Esophagus muscularis mucosa (tissue), 4 donors: Measurements from ENCODE around the gene NDEL1. TPM values are rescaled to one million over a fixed set of nuclear protein-coding genes. Genes with fewer than 3 reads are reported as not detected.

Experiments
- DNase-seq: peaks from one replicate; pipeline ENCODE4 v3.0.0-alpha.2; 2017; ENCODE audit errors: extremely low spot score
- H3K27ac ChIP-seq, 4 donors: fragments of 200-600 bp; sonication (generic); replicated peaks in 1 of 4; 1 replicate in 3 of 4; 2 replicates in 1 of 4; pipeline ENCODE4 v1.5.1; 2016 to 2019; ENCODE audit warnings: mild to moderate bottlenecking in 1 of 4
- H3K27me3 ChIP-seq, 4 donors: fragments of 200-600 bp; sonication (generic); one replicate each; pipeline versions ENCODE4 v1.5.1 to v1.6.0; 2016 to 2019
- H3K36me3 ChIP-seq, 4 donors: fragments of 200-600 bp; sonication (generic); one replicate each; pipeline ENCODE4 v1.5.1; 2016 to 2019
- H3K4me1 ChIP-seq, 4 donors: fragments of 200-600 bp; sonication (generic); one replicate each; pipeline ENCODE4 v1.5.1; 2016 to 2019
- H3K4me3 ChIP-seq, 4 donors: fragments of 200-600 bp; sonication (generic); 1 replicate in 2 of 4; 2 replicates in 2 of 4; pipeline ENCODE4 v1.5.1; 2016 to 2019; ENCODE audit warnings: mild to moderate bottlenecking in 4 of 4, moderate library complexity in 1 of 4
- H3K9me3 ChIP-seq, 4 donors: fragments of 200-600 bp; sonication (generic); 1 replicate in 3 of 4; 2 replicates in 1 of 4; pipeline ENCODE4 v1.5.1; 2016 to 2019
- EP300 ChIP-seq: sonication (generic); formaldehyde crosslinking; IDR thresholded peaks from one replicate; pipeline ENCODE4 v1.6.1; 2017; ENCODE audit warnings: antibody characterized with exemption
- POLR2A ChIP-seq: fragments of 450-650 bp; IDR thresholded peaks from one replicate; pipeline ENCODE4 v1.6.1; 2017; ENCODE audit warnings: antibody characterized with exemption, moderate library complexity, mild to moderate bottlenecking, low read depth
- POLR2AphosphoS5 ChIP-seq, 2 donors: sonication (generic); formaldehyde crosslinking; IDR thresholded peaks; one replicate each; pipeline ENCODE4 v1.6.1; 2017; ENCODE audit warnings: antibody characterized with exemption in 2 of 2
- WGBS: methylation state at CpG from one replicate; pipeline ENCODE4 v1.1.5; 2018; 5-methylcytosine and 5-hydroxymethylcytosine counted together
- intact Hi-C: fragments of 100-400 bp; cut with DNase I; formaldehyde crosslinking; loops from one replicate; pipeline ENCODE4 v1.15.1; 2023
- total RNA-seq, 4 donors: library from RNA; depleted of rRNA; stranded (reverse); fragments of >200 nt; gene quantifications; one replicate each; pipeline versions ENCODE4 v1.1.0 to v1.2.1, GENCODE V29; 2016
- TF ChIP-seq, protein P1 (sequence below), 3 experiments: fragments of 200-600 bp in 2 of 3; fragments of 450-650 bp in 1 of 3; sonication (generic) in 2 of 3; IDR thresholded peaks; one replicate each; pipeline ENCODE4 v1.5.1; 2017 to 2019; ENCODE audit warnings: antibody characterized with exemption in 3 of 3, mild to moderate bottlenecking in 2 of 3, moderate library complexity in 1 of 3

Gene NDEL1
- total RNA-seq, 4 donors from 2014 or later, result 48.2 to 80.8 (median 55.5) TPM

DNA sequence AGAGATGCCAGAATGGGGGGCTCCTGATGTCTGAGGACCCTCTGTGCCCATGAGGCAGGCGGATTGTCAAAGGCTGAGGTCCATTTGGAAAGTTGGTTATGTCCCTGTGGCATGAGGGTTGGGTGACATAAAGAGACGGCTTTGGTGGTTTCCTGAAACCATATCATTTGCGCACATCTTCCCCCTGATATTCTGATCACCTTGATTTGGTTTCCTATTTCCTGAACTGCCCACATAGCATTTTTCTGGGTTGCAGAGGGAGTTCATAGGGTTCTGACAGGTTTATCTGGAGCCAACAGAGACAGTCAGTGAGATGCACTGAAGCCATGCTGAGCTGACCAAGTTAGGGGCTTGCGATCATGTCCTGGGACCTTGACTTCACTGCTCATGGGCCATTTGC, 22.4 kb upstream of the NDEL1 start:
- Histone ChIP-seq H3K27me3 (peaks cover 0 to 11% (median 0%) of the 10 kb centered on the region in 4 donors), H3K4me3 (no peak overlapping the region), H3K4me1 (peaks cover 0 to 8% (median 7%) of the 10 kb centered on the region in 4 donors), H3K36me3 (no peaks in the 10 kb centered on the region), H3K9me3 (no peaks in the 10 kb centered on the region), H3K27ac (no peak overlapping the region)
- TF ChIP-seq POLR2AphosphoS5 (IDR thresholded peaks at IDR 0.05) (no peak), POLR2A (no peak), EP300 (no peak)
- TF ChIP-seq, protein P1, sequence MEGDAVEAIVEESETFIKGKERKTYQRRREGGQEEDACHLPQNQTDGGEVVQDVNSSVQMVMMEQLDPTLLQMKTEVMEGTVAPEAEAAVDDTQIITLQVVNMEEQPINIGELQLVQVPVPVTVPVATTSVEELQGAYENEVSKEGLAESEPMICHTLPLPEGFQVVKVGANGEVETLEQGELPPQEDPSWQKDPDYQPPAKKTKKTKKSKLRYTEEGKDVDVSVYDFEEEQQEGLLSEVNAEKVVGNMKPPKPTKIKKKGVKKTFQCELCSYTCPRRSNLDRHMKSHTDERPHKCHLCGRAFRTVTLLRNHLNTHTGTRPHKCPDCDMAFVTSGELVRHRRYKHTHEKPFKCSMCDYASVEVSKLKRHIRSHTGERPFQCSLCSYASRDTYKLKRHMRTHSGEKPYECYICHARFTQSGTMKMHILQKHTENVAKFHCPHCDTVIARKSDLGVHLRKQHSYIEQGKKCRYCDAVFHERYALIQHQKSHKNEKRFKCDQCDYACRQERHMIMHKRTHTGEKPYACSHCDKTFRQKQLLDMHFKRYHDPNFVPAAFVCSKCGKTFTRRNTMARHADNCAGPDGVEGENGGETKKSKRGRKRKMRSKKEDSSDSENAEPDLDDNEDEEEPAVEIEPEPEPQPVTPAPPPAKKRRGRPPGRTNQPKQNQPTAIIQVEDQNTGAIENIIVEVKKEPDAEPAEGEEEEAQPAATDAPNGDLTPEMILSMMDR (IDR thresholded peaks at IDR 0.05), result no peak
- WGBS, result 83% methylated on average over 4 of the region's 4 CpGs
- intact Hi-C loops, result no loop called here
- no peak for DNase-seq

DNA sequence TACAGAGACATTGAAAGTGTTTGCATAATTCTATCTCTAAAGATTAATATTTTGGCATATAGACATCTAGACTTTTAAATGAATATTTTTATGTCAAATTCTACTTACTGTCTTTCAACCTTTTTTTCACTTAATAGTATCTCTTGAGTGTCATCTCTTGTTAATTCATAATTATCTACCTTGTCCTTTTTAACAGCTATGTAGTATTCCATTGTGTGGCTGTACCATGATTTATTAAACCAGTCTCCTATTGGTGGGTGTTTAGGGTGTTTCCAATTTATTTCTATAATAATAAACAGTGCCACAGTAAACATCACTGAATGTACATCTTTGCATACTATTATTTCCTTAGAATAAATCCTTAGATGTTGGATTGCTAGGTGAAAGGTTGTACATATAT, 21.7 kb upstream of the NDEL1 start:
- no peaks in the 10 kb centered on the region for H3K36me3 ChIP-seq
- TF ChIP-seq, protein P1 (IDR thresholded peaks at IDR 0.05), result no peak
- no peak for TF ChIP-seq EP300
- TF ChIP-seq POLR2A, result no peak
- no peak for TF ChIP-seq POLR2AphosphoS5 (IDR thresholded peaks at IDR 0.05)
- intact Hi-C loops, result no loop called here

GRCh38 chr17:8417806-8418205, 17.9 kb upstream of the NDEL1 start:
- H3K27ac ChIP-seq, result no peak overlapping the region
- TF ChIP-seq POLR2A, result no peak
- no peak for TF ChIP-seq EP300
- TF ChIP-seq POLR2AphosphoS5 (IDR thresholded peaks at IDR 0.05), result no peak
- TF ChIP-seq, protein P1 (IDR thresholded peaks at IDR 0.05), result no peak
- no peak for DNase-seq
- WGBS, result 82% methylated on average over 4 of the region's 4 CpGs
- H3K4me1 ChIP-seq, result peaks cover 10 to 15% (median 13%) of the 10 kb centered on the region in 4 donors
- peaks cover 0 to 10% (median 0%) of the 10 kb centered on the region in 4 donors for H3K27me3 ChIP-seq
- no peaks in the 10 kb centered on the region for H3K36me3 ChIP-seq
- no peak overlapping the region for H3K4me3 ChIP-seq
- intact Hi-C loops, result no loop called here
- H3K9me3 ChIP-seq, result no peaks in the 10 kb centered on the region

More for the DNA sequence above, 21.7 kb upstream of the NDEL1 start:
- H3K9me3 ChIP-seq, result no peaks in the 10 kb centered on the region
- H3K27me3 ChIP-seq, result peaks cover 0 to 10% (median 0%) of the 10 kb centered on the region in 4 donors
- H3K4me1 ChIP-seq, result peaks cover 0 to 8% (median 7%) of the 10 kb centered on the region in 4 donors
- no peak overlapping the region for H3K27ac ChIP-seq
- H3K4me3 ChIP-seq, result no peak overlapping the region
- no peak for DNase-seq

DNA sequence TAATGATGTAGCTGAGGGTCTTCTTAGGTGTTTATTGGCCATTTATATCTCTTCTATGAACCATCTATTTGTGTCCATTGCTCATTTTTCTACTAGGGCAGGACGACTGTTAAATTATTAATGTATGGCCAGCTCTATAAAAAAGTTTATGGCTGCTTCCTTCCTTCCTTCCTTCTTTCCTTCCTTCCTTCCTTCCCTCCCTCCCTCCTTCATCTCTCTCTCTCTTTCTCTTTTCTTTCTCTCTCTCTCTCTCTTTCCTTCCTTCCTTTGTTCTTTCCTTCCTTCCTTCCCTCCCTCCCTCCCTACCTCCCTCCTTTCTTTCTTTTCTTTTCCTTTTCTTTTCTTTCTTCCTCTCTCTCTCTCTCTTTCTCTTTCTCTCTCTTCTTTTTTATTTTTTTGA, 17.2 kb upstream of the NDEL1 start:
- no peak for DNase-seq
- Histone ChIP-seq H3K27ac (no peak overlapping the region), H3K27me3 (peaks cover 0 to 10% (median 0%) of the 10 kb centered on the region in 4 donors), H3K4me1 (peaks cover 10 to 15% (median 13%) of the 10 kb centered on the region in 4 donors), H3K4me3 (no peak overlapping the region), H3K36me3 (no peaks in the 10 kb centered on the region), H3K9me3 (no peaks in the 10 kb centered on the region)
- intact Hi-C loops, result no loop called here
- WGBS, result 78% methylated on average over 1 of the region's 1 CpG
- TF ChIP-seq, protein P1 (IDR thresholded peaks at IDR 0.05), result no peak
- no peak for TF ChIP-seq POLR2A
- no peak for TF ChIP-seq EP300
- no peak for TF ChIP-seq POLR2AphosphoS5 (IDR thresholded peaks at IDR 0.05)

DNA sequence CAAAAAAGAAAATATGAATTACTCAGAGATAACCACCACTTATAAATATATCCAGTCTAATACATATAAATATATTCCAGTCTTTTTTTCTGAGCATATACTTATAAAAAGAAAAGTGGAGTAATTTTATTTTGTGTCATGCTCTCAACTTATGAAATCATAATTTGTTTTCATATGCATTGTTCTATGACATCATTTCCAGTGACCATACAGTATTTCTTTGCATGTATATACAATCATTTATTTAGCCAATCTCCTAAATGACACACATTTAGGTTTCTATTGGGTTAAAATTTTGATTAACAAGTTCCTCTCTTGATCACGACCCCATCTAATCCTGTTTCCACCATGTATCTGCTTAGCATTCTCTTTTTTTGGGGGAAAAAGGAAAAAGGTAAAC, 16.4 kb upstream of the NDEL1 start:
- intact Hi-C loops, result no loop called here
- Histone ChIP-seq H3K36me3 (no peaks in the 10 kb centered on the region), H3K4me3 (no peak overlapping the region), H3K27me3 (peaks cover 0 to 10% (median 0%) of the 10 kb centered on the region in 4 donors), H3K4me1 (peaks cover 10 to 15% (median 13%) of the 10 kb centered on the region in 4 donors), H3K9me3 (no peaks in the 10 kb centered on the region), H3K27ac (no peak overlapping the region)
- 40% methylated on average over 1 of the region's 1 CpG for WGBS
- TF ChIP-seq POLR2A (no peak), POLR2AphosphoS5 (IDR thresholded peaks at IDR 0.05) (no peak), EP300 (no peak)
- TF ChIP-seq, protein P1 (IDR thresholded peaks at IDR 0.05), result no peak
- no peak for DNase-seq
